ENCODE measurements around the gene PPP4R1.

DNA sequence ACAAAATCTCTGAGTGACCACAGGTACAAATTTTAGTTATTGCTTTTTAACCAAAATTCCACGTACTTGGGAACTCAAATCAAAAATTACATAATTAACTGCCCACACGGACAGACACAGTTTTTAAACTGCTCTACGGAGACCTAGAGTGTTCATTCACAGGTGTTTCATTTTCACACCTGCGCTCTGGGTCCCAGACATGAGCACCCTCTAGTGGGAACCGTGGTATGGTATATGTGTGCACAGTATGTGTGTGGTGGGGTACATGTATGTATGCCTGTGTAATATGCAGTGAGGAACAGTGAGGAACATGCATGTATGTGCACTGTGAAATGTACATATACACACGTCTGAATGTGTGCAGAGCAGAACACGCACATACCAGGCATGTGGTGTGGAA lies 65.0 kb downstream of the PPP4R1 start:
- TF ChIP-seq CTCF (IDR thresholded peaks at IDR 0.05) (no peak), EP300 (IDR thresholded peaks at IDR 0.05) (no peak), POLR2A (IDR thresholded peaks at IDR 0.05) (no peak), POLR2AphosphoS5 (IDR thresholded peaks at IDR 0.05) (no peak)

Data from upper lobe of left lung (tissue), 4 donors.